Esophagus muscularis mucosa (tissue), 4 donors: ENCODE data around the gene PRKN. TPM values are rescaled to one million over a fixed set of nuclear protein-coding genes. Genes with fewer than 3 reads are reported as not detected.

Source experiments
- DNase-seq: peaks from one replicate; pipeline ENCODE4 v3.0.0-alpha.2; 2017; ENCODE audit errors: extremely low spot score
- H3K27ac ChIP-seq, 4 donors: fragments of 200-600 bp; sonication (generic); replicated peaks in 1 of 4; 1 replicate in 3 of 4; 2 replicates in 1 of 4; pipeline ENCODE4 v1.5.1; 2016 to 2019; ENCODE audit warnings: mild to moderate bottlenecking in 1 of 4
- H3K27me3 ChIP-seq, 4 donors: fragments of 200-600 bp; sonication (generic); one replicate each; pipeline versions ENCODE4 v1.5.1 to v1.6.0; 2016 to 2019
- H3K36me3 ChIP-seq, 4 donors: fragments of 200-600 bp; sonication (generic); one replicate each; pipeline ENCODE4 v1.5.1; 2016 to 2019
- H3K4me1 ChIP-seq, 4 donors: fragments of 200-600 bp; sonication (generic); one replicate each; pipeline ENCODE4 v1.5.1; 2016 to 2019
- H3K4me3 ChIP-seq, 4 donors: fragments of 200-600 bp; sonication (generic); 1 replicate in 2 of 4; 2 replicates in 2 of 4; pipeline ENCODE4 v1.5.1; 2016 to 2019; ENCODE audit warnings: mild to moderate bottlenecking in 4 of 4, moderate library complexity in 1 of 4
- H3K9me3 ChIP-seq, 4 donors: fragments of 200-600 bp; sonication (generic); 1 replicate in 3 of 4; 2 replicates in 1 of 4; pipeline ENCODE4 v1.5.1; 2016 to 2019
- EP300 ChIP-seq: sonication (generic); formaldehyde crosslinking; IDR thresholded peaks from one replicate; pipeline ENCODE4 v1.6.1; 2017; ENCODE audit warnings: antibody characterized with exemption
- POLR2A ChIP-seq: fragments of 450-650 bp; IDR thresholded peaks from one replicate; pipeline ENCODE4 v1.6.1; 2017; ENCODE audit warnings: antibody characterized with exemption, moderate library complexity, mild to moderate bottlenecking, low read depth
- POLR2AphosphoS5 ChIP-seq, 2 donors: sonication (generic); formaldehyde crosslinking; IDR thresholded peaks; one replicate each; pipeline ENCODE4 v1.6.1; 2017; ENCODE audit warnings: antibody characterized with exemption in 2 of 2
- WGBS: methylation state at CpG from one replicate; pipeline ENCODE4 v1.1.5; 2018; 5-methylcytosine and 5-hydroxymethylcytosine counted together
- intact Hi-C: fragments of 100-400 bp; cut with DNase I; formaldehyde crosslinking; loops from one replicate; pipeline ENCODE4 v1.15.1; 2023
- total RNA-seq, 4 donors: library from RNA; depleted of rRNA; stranded (reverse); fragments of >200 nt; gene quantifications; one replicate each; pipeline versions ENCODE4 v1.1.0 to v1.2.1, GENCODE V29; 2016
- TF ChIP-seq, protein P1 (sequence below), 3 experiments: fragments of 200-600 bp in 2 of 3; fragments of 450-650 bp in 1 of 3; sonication (generic) in 2 of 3; IDR thresholded peaks; one replicate each; pipeline ENCODE4 v1.5.1; 2017 to 2019; ENCODE audit warnings: antibody characterized with exemption in 3 of 3, mild to moderate bottlenecking in 2 of 3, moderate library complexity in 1 of 3

The PRKN gene
- total RNA-seq, 4 donors from 2014 or later, result 9.6 to 14.5 (median 10.8) TPM

DNA sequence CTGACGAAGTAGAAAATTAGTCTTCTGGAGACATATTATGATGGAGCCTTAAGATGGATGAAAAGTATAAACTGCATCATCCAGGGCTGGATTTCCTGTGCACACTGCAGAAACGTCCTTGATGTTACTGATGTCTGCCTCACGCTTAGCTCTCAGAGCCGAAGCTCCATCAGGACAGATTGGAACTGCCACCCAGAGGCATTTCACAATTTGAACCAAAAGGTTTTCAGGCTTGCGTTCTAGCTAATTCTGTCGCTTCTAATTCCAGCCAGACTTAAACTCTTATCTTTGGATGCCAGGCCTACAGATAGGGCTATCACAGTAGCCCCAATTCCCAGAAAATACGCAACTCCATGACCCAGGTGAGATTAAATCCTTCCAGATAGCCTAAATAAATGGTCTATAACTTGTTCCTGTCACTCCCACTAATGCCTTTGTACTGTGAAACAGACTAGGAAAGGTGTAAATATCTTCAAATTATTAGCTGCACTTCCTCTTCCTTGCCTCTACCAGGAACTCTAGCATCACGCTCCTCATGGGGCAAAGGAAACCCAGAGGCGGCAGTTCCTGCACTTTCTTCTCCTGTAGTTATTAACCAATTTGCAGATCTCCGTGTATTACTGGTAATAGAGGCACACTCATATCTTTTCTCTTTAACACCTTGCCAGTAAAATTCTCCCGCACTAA lies 634.6 kb downstream of the PRKN start:
- DNase-seq, result no peak
- 92% methylated on average over 11 of the region's 11 CpGs for WGBS
- Histone ChIP-seq H3K27me3 (no peaks in the 10 kb centered on the region), H3K4me3 (no peak overlapping the region), H3K4me1 (no peaks in the 10 kb centered on the region), H3K36me3 (no peaks in the 10 kb centered on the region), H3K9me3 (no peaks in the 10 kb centered on the region), H3K27ac (no peak overlapping the region)
- no peak for TF ChIP-seq EP300
- no peak for TF ChIP-seq POLR2AphosphoS5 (IDR thresholded peaks at IDR 0.05)
- intact Hi-C loops, result no loop called here

DNA sequence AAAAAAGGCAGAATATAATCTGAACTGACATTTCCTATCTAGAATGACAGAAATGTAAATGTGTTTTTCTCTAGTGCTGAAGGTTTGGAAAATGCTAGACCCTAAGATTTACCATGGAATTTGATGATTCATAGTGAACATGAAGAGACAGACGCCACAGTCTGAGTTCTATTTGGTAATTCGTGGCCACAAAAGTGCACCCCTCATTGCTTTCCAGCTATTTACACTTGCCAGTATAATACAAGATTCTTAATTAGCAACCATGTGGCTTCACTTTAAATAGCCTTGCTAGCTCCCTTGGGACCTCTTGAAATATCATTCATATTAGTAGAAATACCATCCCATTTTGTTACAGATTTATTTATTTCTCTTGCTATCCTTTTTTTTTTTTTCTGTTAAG lies 636.8 kb downstream of the PRKN start:
- DNase-seq, result no peak
- H3K27me3 ChIP-seq, result no peaks in the 10 kb centered on the region
- H3K36me3 ChIP-seq, result no peaks in the 10 kb centered on the region
- intact Hi-C loops, result no loop called here
- no peak for TF ChIP-seq EP300
- TF ChIP-seq, protein P1, sequence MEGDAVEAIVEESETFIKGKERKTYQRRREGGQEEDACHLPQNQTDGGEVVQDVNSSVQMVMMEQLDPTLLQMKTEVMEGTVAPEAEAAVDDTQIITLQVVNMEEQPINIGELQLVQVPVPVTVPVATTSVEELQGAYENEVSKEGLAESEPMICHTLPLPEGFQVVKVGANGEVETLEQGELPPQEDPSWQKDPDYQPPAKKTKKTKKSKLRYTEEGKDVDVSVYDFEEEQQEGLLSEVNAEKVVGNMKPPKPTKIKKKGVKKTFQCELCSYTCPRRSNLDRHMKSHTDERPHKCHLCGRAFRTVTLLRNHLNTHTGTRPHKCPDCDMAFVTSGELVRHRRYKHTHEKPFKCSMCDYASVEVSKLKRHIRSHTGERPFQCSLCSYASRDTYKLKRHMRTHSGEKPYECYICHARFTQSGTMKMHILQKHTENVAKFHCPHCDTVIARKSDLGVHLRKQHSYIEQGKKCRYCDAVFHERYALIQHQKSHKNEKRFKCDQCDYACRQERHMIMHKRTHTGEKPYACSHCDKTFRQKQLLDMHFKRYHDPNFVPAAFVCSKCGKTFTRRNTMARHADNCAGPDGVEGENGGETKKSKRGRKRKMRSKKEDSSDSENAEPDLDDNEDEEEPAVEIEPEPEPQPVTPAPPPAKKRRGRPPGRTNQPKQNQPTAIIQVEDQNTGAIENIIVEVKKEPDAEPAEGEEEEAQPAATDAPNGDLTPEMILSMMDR (IDR thresholded peaks at IDR 0.05), result no peak
- TF ChIP-seq POLR2AphosphoS5 (IDR thresholded peaks at IDR 0.05), result no peak
- TF ChIP-seq POLR2A, result no peak
- H3K9me3 ChIP-seq, result no peaks in the 10 kb centered on the region
- H3K4me3 ChIP-seq, result no peak overlapping the region
- WGBS, result 78% methylated on average over 2 of the region's 2 CpGs
- no peaks in the 10 kb centered on the region for H3K4me1 ChIP-seq
- H3K27ac ChIP-seq, result no peak overlapping the region

- H3K9me3 ChIP-seq, result no peaks in the 10 kb centered on the region
These were observed 639.5 kb downstream of the PRKN start for GRCh38 chr6:162088091-162088490.

DNA sequence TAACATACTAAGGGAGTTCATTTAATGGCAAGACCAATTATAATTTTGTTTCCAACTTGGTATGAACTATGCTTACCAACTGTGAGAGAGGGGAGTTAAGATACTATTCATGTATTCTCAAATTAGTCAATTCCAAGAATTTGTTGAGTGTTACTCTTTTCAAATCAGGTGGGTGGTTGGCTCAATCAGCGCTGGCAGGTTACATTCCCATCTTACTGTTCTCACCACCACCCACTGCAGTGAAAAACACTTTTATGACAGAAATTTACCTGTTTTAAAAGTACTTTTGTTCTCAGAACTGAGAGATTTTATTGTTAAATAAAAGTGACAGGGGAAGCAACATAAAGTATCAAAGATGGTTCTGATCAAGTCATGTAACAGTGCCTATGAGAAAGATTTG lies 642.0 kb downstream of the PRKN start:
- TF ChIP-seq, protein P1 (IDR thresholded peaks at IDR 0.05), result no peak
- TF ChIP-seq POLR2AphosphoS5 (IDR thresholded peaks at IDR 0.05), result no peak
- no peak for TF ChIP-seq EP300
- TF ChIP-seq POLR2A, result no peak
- H3K9me3 ChIP-seq, result peaks cover 0 to 9% (median 0%) of the 10 kb centered on the region in 4 donors
- WGBS, result 100% methylated on average over 1 of the region's 1 CpG
- no peak overlapping the region for H3K4me3 ChIP-seq
- intact Hi-C loops, result no loop called here
- H3K4me1 ChIP-seq, result no peaks in the 10 kb centered on the region
- no peak overlapping the region for H3K27ac ChIP-seq
- no peak for DNase-seq
- no peaks in the 10 kb centered on the region for H3K27me3 ChIP-seq
- no peaks in the 10 kb centered on the region for H3K36me3 ChIP-seq

More at GRCh38 chr6:162088091-162088490, 639.5 kb downstream of the PRKN start:
- no peak for DNase-seq
- Histone ChIP-seq H3K27me3 (no peaks in the 10 kb centered on the region), H3K36me3 (no peaks in the 10 kb centered on the region), H3K27ac (no peak overlapping the region), H3K4me1 (no peaks in the 10 kb centered on the region), H3K4me3 (no peak overlapping the region)
- intact Hi-C loops, result no loop called here
- TF ChIP-seq POLR2A, result no peak
- 88% methylated on average over 2 of the region's 2 CpGs for WGBS

DNA sequence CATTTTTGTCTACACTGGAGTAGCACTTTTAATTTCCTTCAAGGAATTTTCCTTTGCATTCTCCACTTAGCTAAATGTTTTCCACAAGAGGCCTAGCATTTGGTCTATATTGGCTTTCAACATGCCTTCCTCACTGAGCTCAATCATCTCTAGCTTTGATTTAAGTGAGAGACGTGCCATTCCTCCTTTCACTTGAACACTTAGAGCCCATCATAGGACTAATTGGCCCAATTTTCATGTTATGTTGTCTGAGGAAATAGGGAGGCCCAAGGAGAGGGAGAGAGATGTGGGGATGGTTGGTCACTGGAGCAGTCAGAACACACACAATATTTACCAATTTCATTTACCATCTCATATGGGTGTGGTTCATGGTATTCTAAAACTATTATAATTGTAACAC lies 645.0 kb downstream of the PRKN start:
- 88% methylated on average over 1 of the region's 1 CpG for WGBS
- TF ChIP-seq POLR2A (no peak), POLR2AphosphoS5 (IDR thresholded peaks at IDR 0.05) (no peak), EP300 (no peak)
- TF ChIP-seq, protein P1 (IDR thresholded peaks at IDR 0.05), result no peak
- H3K36me3 ChIP-seq, result no peaks in the 10 kb centered on the region
- peaks cover 0 to 9% (median 0%) of the 10 kb centered on the region in 4 donors for H3K9me3 ChIP-seq
- no peak overlapping the region for H3K4me3 ChIP-seq
- no peak for DNase-seq
- H3K4me1 ChIP-seq, result no peaks in the 10 kb centered on the region
- intact Hi-C loops, result no loop called here
- no peak overlapping the region for H3K27ac ChIP-seq
- no peaks in the 10 kb centered on the region for H3K27me3 ChIP-seq

GRCh38 chr6:162078667-162079066 lies 648.9 kb downstream of the PRKN start:
- Histone ChIP-seq H3K36me3 (no peaks in the 10 kb centered on the region), H3K27ac (no peak overlapping the region), H3K4me1 (no peaks in the 10 kb centered on the region), H3K27me3 (no peaks in the 10 kb centered on the region), H3K9me3 (peaks cover 0 to 9% (median 0%) of the 10 kb centered on the region in 4 donors), H3K4me3 (no peak overlapping the region)
- intact Hi-C loops, result no loop called here
- TF ChIP-seq POLR2AphosphoS5 (IDR thresholded peaks at IDR 0.05) (no peak), POLR2A (no peak), EP300 (no peak)
- DNase-seq, result no peak
- 48% methylated on average over 4 of the region's 4 CpGs for WGBS
